Muscle layer of duodenum (tissue), 2 donors: ENCODE data around the gene PPP1R3F.

ENCODE experiments used
- H3K27ac ChIP-seq: one replicate; pipeline ENCODE4 v1.7.0; 2013; ENCODE audit warnings: mild to moderate bottlenecking, low read length
- H3K27me3 ChIP-seq: one replicate; pipeline ENCODE4 v1.7.0; 2013; ENCODE audit warnings: low read depth, mild to moderate bottlenecking, control low read depth, low read length
- H3K36me3 ChIP-seq, 2 donors: one replicate each; pipeline ENCODE4 v1.7.0; 2013; ENCODE audit warnings: low read length in 2 of 2, control low read depth in 1 of 2, mild to moderate bottlenecking in 1 of 2; ENCODE audit not compliant: insufficient read depth in 2 of 2, control insufficient read depth in 1 of 2
- H3K4me1 ChIP-seq, 2 donors: one replicate each; pipeline ENCODE4 v1.7.0; 2013; ENCODE audit warnings: low read length in 2 of 2, mild to moderate bottlenecking in 2 of 2, control low read depth in 1 of 2, moderate library complexity in 1 of 2; ENCODE audit not compliant: insufficient read depth in 2 of 2, control insufficient read depth in 1 of 2
- H3K4me3 ChIP-seq, 2 donors: one replicate each; pipeline ENCODE4 v1.7.0; 2013; ENCODE audit warnings: low read length in 2 of 2, low read depth in 1 of 2, mild to moderate bottlenecking in 1 of 2
- H3K9me3 ChIP-seq, 2 donors: one replicate each; pipeline ENCODE4 v1.7.0; 2013; ENCODE audit warnings: low read length in 2 of 2, control low read depth in 1 of 2, mild to moderate bottlenecking in 1 of 2; ENCODE audit not compliant: control insufficient read depth in 1 of 2
- donor health status: healthy.

Gene PPP1R3F

GRCh38 chrX:49249616-49250015 is 20.0 kb upstream of the PPP1R3F start:
- Histone ChIP-seq H3K4me3 (no peak overlapping the region), H3K27ac (no peak overlapping the region), H3K27me3 (no peaks in the 10 kb centered on the region), H3K36me3 (peaks cover 0 to 28% of the 10 kb centered on the region in 2 donors), H3K4me1 (no peaks in the 10 kb centered on the region), H3K9me3 (no peaks in the 10 kb centered on the region)

- H3K9me3 ChIP-seq = no peaks in the 10 kb centered on the region
- no peaks in the 10 kb centered on the region for H3K4me1 ChIP-seq
- peaks cover 0 to 28% of the 10 kb centered on the region in 2 donors for H3K36me3 ChIP-seq
- no peak overlapping the region for H3K4me3 ChIP-seq
- no peaks in the 10 kb centered on the region for H3K27me3 ChIP-seq
- H3K27ac ChIP-seq = no peak overlapping the region
Observed at GRCh38 chrX:49250066-49250465, 19.5 kb upstream of the PPP1R3F start.

GRCh38 chrX:49250578-49250977 is 19.0 kb upstream of the PPP1R3F start:
- Histone ChIP-seq H3K4me1 (no peaks in the 10 kb centered on the region), H3K36me3 (peaks cover 0 to 28% of the 10 kb centered on the region in 2 donors), H3K4me3 (no peak overlapping the region), H3K9me3 (no peaks in the 10 kb centered on the region), H3K27me3 (no peaks in the 10 kb centered on the region), H3K27ac (no peak overlapping the region)

GRCh38 chrX:49251325-49251724 is 18.3 kb upstream of the PPP1R3F start:
- Histone ChIP-seq H3K36me3 (peaks cover 0 to 23% of the 10 kb centered on the region in 2 donors), H3K27me3 (no peaks in the 10 kb centered on the region), H3K4me1 (no peaks in the 10 kb centered on the region), H3K4me3 (no peak overlapping the region), H3K27ac (no peak overlapping the region), H3K9me3 (no peaks in the 10 kb centered on the region)

- Histone ChIP-seq H3K27ac (no peak overlapping the region), H3K4me1 (no peaks in the 10 kb centered on the region), H3K9me3 (no peaks in the 10 kb centered on the region), H3K36me3 (peaks cover 0 to 8% of the 10 kb centered on the region in 2 donors), H3K27me3 (no peaks in the 10 kb centered on the region), H3K4me3 (no peak overlapping the region)
Observed at GRCh38 chrX:49254639-49255038, 15.0 kb upstream of the PPP1R3F start.

- no peak overlapping the region for H3K27ac ChIP-seq
- H3K4me3 ChIP-seq = no peak overlapping the region
- H3K36me3 ChIP-seq = no peaks in the 10 kb centered on the region
- no peaks in the 10 kb centered on the region for H3K9me3 ChIP-seq
- H3K27me3 ChIP-seq = no peaks in the 10 kb centered on the region
- no peaks in the 10 kb centered on the region for H3K4me1 ChIP-seq
Observed at GRCh38 chrX:49256268-49256995, 13.2 kb upstream of the PPP1R3F start.

GRCh38 chrX:49257074-49257790 is 12.4 kb upstream of the PPP1R3F start:
- Histone ChIP-seq H3K4me3 (no peak overlapping the region), H3K27me3 (no peaks in the 10 kb centered on the region), H3K36me3 (no peaks in the 10 kb centered on the region), H3K9me3 (no peaks in the 10 kb centered on the region), H3K27ac (no peak overlapping the region), H3K4me1 (no peaks in the 10 kb centered on the region)

- Histone ChIP-seq H3K27ac (no peak overlapping the region), H3K36me3 (no peaks in the 10 kb centered on the region), H3K27me3 (no peaks in the 10 kb centered on the region), H3K4me1 (no peaks in the 10 kb centered on the region), H3K9me3 (no peaks in the 10 kb centered on the region), H3K4me3 (no peak overlapping the region)
Observed at GRCh38 chrX:49257846-49258748, 11.5 kb upstream of the PPP1R3F start.

GRCh38 chrX:49258749-49259124 is 10.9 kb upstream of the PPP1R3F start:
- H3K4me3 ChIP-seq = no peak overlapping the region
- H3K9me3 ChIP-seq = no peaks in the 10 kb centered on the region
- no peaks in the 10 kb centered on the region for H3K4me1 ChIP-seq
- H3K36me3 ChIP-seq = no peaks in the 10 kb centered on the region
- no peaks in the 10 kb centered on the region for H3K27me3 ChIP-seq
- H3K27ac ChIP-seq = no peak overlapping the region

GRCh38 chrX:49260221-49260985 is 9.2 kb upstream of the PPP1R3F start:
- no peak overlapping the region for H3K27ac ChIP-seq
- no peaks in the 10 kb centered on the region for H3K4me1 ChIP-seq
- H3K27me3 ChIP-seq = no peaks in the 10 kb centered on the region

More at GRCh38 chrX:49260221-49260985, 9.2 kb upstream of the PPP1R3F start:
- H3K4me3 ChIP-seq = no peak overlapping the region
- no peaks in the 10 kb centered on the region for H3K9me3 ChIP-seq
- H3K36me3 ChIP-seq = no peaks in the 10 kb centered on the region
